NCI-H82 (cell line): ENCODE data around the gene POLR3G.

Source experiments
- DNase-seq: peaks from one replicate; lab custom pipeline; 2025; lab: John Stamatoyannopoulos, UW

Gene POLR3G

DNA sequence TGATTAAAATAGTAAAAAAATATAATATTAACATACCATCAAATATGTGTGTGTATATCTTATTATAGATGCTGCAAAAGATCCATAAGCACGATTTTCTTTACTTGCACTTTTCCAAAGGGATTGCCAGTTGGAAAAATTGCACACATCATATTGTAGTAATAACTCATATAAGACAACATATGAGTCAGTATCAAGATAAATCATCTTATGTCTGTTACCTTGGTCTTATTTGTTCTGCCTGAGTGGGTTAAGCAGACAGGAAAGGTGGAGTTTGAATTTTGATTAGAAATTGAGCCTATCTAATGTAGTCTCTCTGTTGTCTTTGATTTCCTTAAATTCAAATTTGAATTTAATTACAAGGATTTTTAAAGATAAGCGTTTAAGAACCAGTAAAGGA is 30.1 kb downstream of the POLR3G start:
- DNase-seq: no peak

DNA sequence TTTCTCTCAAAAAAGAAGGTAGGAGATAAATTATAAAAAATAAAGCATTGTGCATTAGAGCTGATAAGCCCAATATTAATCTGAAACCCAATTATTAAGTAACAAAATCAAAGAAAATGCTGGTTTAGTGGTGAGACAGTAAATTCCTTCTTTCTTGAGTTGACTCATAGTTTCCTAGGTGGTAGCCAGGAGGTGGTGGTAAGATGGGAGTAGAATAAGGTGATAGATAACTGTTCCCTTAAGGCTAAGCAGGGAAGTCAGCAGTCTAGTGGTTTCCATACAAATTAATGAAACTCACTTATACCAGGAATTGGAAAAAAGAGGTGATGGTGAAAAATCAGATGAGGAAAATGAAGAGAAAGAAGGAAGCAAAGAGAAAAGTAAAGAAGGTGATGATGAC is 31.6 kb downstream of the POLR3G start:
- no peak for DNase-seq

DNA sequence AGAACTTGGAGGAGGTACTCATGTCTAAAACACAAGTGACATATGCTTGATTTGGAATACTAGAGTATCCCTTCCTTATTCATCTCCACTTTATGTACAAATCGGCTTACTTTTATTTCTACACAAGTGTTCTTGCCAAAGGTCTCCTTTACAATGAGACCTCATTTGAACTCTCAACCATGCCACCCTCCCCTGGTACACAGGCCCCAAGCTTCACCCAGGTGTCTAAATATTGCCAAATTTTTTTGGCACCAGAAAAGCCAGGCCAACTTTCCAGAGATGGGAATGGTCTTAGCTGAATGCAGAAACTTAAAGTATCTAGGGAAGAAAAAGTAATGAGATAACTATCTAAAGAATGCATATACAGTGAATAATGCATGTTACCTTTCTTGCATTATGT is 35.8 kb downstream of the POLR3G start:
- DNase-seq: no peak

DNA sequence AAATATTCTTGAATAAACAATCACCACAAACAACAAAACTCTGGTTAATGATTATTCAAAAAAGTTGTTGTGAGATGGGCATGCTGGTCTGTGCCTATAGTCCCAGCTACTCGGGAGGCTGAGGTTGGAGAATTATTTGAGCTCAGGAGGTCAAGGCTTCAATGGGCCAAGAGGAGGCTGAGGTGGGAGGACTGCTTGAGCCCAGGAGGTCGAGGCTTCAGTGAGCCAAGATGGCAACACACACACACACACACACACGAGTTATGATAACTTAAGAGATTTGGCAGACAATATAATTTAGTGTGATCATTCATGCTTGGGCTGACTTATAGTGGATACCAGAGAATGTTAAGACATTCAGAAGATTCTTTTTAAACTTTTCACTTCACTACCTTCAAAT is 39.9 kb downstream of the POLR3G start:
- DNase-seq: no peak

DNA sequence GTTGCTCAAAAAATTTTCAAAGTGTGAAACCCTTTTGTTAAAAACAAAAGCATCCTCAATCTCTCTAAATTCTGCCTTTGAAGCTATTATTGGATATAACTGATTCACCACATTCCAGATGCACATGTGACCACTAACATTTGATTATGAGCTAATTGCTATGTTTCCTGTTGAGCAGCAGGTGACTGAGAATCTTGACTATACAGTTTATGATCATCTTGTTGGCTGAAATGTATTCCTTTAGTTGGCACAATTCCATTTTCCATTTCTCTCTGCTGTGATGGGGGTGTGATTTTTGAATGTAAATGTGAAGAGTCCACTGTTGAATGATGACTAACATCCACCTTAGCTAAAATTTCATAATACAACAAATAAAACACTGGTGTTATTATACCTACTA is 44.0 kb downstream of the POLR3G start:
- no peak for DNase-seq

DNA sequence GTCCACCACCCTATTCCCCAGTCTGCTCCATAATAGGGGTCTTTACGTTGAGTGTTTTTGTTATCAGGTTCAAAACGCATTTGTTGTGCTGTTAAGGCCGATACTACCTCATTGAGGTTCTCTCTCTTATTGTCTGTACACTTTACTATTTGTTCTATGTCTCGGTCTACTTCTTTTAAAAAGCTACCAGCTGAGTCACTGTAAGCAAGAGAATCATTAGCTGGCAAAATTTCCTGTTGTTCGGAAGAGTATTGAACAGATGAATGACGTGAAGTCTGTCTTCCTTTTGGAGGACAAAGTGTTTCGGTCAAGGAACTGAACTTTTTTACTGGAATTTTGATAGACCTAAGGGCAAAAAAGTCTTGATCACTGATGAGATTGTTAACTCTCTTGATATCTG is 44.4 kb downstream of the POLR3G start:
- DNase-seq: no peak

DNA sequence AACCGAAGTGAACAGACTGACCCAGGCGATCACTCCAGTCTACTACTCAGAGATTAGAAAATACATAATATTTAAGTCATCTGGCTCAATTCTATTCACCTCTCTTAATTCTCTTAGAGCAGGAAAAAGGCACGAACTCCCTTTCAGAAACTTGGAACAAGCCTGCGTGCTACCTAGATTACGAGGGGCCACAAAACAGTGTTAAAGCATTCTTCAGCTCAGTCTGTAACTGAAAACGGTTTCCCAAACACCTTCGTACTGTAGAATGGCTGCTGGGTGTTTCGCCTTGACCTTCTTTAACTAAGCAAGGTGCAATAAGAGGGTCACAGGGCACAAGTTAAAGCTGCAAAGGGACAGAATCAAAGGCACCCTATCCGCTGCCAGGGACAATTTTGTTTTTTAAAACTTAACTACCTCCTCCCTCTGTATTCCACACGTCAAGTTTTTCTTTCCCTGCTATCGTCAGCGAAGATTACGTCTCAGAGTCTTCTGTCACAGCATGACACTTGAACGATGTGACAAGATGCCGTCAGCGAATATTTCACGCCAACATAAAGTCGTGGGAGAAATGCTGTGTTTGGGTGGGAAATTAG is 54.0 kb downstream of the POLR3G start:
- peak; percentile 37 for DNase-seq

DNA sequence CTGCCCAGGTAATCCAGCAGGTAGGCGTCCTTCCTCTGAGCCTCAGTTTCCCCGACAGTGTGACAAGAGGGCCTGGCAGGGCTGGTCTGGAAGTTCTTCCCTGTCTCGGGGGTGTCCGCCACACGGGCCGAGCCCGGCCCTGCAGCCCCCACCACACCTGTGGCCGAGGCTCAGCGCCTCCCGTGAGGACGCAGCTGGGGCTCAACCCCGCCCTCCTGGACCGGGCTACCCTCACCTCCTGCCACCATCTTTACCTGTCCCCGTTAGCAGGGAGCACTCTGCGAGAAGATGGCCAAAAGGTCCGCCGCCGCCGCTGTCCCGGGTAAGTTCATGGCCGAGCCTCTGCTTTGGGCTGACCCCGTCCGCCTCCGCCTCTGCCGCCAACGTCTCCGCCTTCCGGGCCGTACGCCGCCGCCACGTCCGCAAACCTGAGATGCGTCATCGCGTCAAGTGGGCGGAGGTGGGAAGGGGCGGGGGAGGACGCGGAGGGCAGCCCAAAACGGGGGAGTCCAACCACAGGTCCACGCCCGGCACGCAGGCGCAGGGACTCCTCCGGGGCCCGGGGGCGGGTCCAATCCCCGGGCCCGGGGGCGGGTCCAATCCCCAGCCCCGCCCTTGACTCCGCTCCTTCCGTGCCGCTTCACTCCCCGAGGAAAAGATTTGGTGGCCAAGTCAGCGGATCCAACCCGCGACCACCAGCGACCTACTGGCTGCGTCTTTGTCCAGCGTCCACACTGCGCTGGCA is 54.7 kb downstream of the POLR3G start, which contains the start of gene LYSMD3:
Gene LYSMD3 (minus strand): TSS at position 391 of the 745 bp plus-strand sequence. CDS start 4,295 bp downstream, outside the sequence.
- peak; percentile 96 for DNase-seq

DNA sequence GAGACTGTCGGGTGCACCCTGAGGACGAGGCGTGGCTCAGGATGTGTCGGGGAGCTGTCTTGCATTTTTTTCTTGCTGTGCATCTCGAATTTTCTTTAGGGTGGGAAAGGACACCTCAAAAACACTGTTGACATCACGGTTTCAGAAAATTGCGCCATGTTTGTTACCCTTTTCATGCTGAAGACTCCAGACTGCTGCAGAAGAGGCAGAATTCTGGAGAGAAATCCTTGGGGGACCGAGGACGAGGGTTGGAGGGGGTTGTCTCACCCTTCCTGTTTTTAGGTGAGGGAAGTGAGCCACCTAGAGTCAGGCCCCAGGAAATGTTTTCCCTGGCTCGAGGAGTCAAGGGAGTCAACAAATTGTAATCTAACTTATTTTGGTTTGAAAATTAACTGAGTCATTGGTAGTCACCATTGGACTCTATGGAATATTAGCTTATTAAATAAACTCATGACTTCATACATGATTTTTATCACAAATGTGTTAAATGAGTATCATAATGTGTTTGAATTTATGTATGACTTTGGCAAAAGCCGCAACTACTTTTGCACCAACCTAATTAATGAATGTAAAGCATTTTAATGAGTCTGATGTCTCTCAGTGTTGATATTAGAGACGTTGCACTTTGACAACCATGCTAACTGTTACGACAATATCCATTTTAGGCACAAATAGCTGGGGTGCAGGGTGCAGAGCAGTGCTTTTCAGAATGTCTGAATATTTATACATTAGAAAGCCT is 55.4 kb downstream of the POLR3G start:
- peak; percentile 83 for DNase-seq

DNA sequence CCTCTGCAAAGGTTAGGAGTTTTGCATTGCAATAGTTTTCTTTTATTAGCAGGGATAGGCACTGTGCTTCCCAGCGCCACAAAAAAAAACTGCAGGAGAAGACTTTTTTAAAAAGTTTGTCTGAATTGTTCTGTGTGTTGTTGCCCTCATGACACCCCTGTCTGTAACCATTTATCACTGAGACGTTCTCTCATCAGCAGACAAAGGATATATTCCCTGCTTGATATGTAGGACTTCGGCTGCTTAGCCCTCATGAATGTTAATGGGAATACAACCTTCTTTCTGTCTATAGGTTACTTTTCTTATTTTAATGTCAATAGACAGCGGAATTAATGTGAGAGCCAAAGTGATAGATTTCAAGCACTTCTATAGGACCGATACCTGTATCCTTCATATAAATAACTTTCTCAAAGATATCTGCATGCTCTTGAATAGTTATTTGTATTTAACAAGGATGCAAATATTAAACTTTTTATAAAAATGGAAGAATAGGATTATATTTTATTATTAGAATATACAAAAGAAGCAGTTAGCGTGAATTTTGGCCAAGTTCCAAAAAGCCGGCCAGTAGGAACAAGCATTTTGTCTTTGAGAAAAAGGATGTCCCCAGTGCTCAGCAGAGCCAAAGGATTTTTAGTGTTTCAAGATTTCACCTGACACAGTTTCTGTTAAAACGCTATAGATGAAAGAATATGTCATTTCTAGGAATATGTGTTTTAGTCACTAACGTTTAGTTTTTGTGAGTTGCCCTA is 56.2 kb downstream of the POLR3G start:
- DNase-seq: no peak

DNA sequence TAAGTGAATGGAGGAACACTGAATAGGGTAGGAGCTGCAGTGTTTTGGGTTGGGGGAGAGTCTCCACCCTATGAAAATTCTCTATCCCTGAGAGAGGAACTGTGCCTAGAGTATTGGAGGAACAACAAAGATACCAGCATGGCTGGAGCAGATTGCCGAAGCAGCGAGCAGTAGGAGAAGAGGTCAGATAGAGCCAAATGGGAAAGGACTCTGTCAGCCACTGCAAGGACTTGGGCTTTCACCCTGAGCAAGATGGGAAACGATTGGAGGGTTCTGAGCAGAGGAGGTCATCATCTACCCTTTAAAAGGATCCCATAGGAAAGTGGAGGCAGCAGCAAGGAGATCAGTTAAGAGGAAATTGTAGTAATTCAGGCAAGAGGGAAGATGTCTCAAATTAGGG is 59.1 kb downstream of the POLR3G start:
- no peak for DNase-seq

DNA sequence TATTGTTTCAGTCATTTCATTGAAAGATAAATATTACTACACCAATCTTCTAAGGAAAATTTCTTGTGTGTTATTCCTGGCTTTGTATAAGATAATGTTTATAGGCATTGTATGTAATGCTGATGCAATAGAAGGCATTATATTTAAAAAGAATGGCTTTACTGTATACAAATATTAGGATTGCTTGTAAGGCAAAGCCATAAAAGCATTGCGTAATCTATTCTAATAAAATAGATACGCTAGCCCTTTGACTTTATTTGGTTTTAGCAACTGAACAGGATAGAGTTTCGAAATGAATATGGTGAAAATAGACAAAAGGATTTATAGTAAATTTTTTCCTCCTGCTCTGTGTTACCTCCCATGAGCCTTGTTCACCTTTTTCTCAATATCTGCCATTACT is 60.3 kb downstream of the POLR3G start:
- DNase-seq: no peak

DNA sequence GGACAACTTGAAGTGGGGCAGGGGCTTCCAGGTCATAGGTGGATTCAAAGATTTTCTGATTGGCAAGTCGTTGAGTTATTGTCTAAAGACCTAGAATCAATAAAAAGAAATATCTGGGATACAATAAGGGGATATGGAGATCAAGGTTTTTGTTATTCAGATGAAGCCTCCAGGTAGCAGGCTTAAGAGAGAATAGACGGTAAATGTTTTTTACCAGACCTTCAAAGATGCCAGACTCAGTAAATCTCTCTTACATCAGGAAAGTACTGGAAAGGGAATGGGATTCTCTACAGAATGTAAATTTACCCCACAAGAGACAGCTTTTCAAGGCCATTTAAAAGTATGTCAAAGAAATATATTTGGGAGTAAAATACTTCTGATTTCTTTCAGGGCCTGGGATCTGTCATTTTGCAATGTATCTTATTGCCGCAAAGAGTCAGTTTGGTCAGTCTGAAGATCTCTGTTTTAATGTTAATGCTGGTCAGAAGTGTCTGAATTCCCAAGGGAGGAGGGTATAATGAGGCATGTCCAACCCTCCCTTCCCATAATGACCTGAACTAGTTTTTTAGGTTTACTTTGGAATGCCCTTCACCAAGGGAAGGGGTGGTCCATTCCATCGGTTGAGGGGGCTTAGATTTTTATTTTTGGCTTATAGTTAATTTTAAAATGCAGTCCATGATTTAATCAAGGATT is 68.3 kb downstream of the POLR3G start:
- no peak for DNase-seq

DNA sequence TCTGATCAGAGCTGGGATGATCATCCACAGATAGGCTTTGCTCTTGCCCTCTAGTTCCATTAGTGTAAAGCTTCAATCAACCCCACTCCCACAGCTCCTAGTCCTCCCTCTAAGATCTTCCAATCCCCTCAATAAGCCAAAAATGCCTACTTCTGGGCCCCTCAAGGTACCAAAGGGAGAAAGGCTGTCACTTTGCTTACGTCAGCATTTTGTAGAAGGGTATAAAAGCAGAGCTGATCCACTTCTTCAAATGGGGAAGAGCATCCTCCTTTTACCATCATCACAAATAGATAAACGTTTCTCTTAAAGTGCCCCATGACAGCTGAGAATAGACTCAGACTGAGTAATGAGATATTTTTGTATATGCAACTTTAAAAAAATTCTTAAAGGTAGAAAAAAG is 70.8 kb downstream of the POLR3G start:
- no peak for DNase-seq

DNA sequence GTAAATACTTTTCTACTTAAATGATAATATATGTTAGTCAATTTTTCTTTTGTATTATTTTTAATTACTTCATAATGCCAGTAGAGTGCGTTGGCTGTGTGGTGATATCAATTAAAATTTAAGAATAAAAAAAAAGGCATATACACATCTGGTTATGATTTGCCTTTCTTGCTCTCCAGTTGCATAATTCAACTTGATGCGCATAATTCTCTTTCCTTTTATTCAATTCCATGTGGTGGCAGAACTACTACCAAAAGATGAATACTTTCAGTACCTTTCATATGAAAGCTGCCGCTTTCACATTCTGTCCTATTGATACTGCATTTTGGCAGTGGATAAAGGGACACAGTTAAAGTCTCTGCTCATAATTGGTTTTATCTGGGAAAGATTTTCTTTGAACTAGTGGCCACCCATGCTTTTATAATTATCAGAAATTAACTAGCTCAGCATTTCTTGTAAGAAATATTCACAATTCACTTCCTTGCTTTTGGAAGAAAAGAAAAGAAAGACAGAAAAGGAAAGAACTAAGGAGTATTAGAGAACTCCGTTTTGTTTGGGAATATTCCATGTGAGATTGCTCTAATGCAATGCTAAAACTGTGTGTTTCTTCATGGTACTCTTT is 71.7 kb downstream of the POLR3G start:
- no peak for DNase-seq

DNA sequence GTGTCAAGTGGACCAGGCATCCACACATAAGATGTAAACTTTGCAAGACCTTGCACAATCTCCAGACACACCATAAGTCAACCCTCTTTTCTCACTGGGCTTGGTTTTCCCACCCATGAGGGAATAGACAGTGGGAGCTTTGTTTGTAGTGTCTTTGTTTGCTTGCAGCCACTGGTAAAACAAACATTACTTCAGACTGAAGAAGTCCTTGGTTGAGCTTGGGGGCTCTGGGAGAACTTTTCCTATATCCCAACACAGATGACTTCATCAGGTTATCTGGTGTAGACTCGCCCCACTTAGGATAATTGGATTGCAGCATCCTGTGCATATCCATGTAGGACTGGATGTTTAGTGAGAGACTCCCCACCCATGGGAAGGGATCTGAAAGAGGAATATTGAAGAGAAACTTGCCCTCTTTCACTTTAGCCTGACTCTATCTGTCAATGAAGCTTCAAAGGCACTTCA is 72.4 kb downstream of the POLR3G start:
- DNase-seq: peak; percentile 63

DNA sequence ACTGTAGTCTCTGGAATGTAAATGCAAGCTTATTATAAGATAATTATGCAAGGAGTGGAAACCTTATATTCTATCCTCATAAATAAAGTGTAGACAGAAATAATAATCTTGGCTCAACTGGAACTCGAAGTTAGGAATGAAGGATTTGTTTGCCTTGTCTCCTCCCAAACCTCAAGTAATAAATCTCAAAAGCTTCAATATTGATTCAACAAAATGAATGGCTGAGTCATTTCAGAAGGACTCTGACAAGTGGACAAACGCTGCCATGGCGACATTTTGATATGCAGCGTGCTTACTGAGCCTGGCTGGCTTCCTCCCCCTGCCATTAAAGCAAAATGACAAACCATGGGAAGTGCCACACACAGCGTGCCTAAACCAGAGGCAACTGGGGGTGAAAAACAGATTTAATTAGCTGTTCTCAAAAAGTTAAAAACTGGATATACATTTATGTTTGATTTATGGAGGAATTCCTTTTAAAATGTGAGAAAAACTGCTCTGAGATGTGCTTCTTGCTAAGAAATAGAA is 73.5 kb downstream of the POLR3G start:
- peak; percentile 4 for DNase-seq

DNA sequence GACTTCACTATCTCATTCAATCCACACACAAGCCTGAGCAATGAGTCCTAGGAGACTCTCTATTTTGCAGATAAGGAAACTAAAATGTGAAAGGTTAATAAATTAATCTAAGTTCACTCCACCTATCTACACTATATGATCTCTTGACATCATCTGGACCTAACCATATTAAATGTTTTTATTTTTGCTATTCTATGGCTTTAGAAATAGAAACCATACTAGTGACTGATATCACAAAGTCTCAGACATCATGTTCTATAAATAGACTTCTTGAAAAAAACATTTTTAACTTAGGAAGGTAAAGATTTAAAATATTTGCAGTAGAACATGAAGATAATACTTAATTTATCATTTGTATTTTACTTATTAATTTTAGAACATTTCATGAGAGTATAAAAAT is 74.6 kb downstream of the POLR3G start:
- DNase-seq: no peak

DNA sequence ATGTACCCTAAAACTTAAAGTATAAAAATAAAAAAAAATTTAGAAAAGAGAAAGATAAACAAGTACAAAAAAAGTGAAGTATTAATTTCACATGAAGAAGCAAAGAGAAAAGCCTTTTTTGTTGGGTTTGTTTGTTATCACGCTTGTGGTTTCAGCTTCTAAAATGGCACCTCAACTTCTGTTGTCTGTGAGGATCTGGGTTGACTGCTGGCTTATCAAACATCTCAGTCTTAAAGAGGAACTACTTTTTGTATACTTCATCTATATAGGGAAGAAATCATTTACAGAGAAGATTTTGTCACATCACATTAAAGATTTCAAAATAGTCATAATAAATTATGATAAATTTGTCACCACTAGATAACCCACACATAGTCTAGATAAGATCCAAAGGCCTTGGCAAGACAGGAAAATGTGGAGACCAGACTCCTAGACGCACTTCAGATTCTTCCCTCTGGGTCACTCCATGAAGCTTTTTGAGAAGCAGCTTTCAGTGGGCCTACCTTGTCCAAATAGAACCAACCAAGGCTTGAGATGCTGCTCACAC is 75.1 kb downstream of the POLR3G start:
- DNase-seq: no peak

DNA sequence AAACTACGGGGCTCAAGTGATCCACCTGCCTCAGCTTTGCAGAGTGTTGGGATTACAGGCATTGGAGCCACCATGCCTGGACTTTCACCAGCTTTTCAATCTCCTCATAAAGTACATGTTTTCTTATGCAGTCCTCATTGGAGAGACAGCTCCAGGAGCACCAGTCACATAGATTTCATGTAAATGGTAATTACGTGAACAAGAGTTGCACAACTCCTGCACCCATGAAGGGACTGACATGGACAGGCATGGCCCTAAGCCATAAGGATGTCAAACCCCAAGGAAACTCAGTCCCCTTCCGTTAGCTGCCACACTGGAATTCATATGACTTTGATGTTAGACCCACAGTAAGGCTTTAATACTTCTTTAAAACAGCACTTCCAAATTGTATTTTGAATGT is 76.3 kb downstream of the POLR3G start:
- no peak for DNase-seq

DNA sequence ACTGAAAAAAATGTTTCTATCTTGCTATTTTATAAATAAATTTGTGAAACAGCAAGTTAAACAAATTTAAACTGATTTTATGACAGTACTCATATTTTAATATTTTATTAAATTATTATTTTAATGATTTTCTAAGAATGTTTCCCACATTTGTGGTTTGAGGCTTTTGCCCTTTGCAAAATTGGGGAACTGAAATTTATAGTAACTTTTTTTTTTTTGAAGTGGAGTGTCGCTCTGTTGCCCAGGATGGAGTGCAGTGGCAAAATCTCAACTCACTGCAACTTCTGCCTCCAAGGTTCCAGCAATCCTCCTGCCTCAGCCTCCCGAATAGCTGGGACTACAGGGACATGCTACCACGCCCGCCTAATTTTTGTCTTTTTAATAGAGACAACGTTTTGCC is 76.7 kb downstream of the POLR3G start:
- no peak for DNase-seq
